PC-9 (cell line): Measurements from ENCODE around the gene LIN28A.

ENCODE experiments used
- CTCF ChIP-seq: fragments of 200-600 bp; sonication (generic); conservative IDR thresholded peaks from 2 replicates; pipeline ENCODE4 v1.6.1; 2017; ENCODE audit warnings: mixed run types, antibody characterized with exemption, mild to moderate bottlenecking, moderate library complexity
- EZH2 ChIP-seq: fragments of 200-600 bp; sonication (generic); IDR thresholded peaks from 2 replicates; pipeline ENCODE4 v1.8.0; 2017; ENCODE audit warnings: antibody characterized with exemption, low read depth

DNA sequence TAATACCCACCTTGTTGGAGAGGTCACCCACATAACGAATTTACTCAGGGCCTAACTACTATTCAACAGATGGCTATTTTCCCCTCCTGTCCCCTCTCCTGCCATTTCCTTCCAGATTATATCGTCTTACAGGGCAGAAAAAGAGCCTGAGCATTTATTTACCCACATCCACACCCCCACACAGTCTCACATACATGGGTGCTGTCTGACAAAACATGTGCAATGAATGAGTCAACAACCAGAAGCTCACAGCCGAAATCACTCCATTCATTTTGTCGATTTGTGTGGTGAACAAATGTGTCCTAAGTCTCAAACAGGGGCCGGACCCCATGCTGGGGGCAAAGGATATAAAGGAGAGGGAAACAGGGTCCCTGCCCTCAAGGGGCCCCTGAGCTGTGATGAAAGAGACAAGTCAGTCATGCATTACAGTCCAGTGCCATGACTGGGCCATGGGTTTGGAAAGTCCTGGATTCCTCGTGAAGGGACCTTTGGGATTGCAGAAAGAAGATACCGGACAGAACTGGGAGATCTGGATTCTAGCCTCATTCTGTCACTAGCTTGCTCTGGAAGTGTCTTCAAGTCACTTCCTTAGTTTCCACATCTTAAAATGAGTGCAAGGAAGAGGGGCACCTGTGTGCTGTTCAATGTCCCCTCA lies 21.7 kb upstream of the LIN28A start:
- no peak for TF ChIP-seq EZH2
- no peak for TF ChIP-seq CTCF
